Gastrocnemius medialis (tissue), 4 donors: ENCODE results near the gene DYNC2LI1. TPM values are rescaled to one million over a fixed set of nuclear protein-coding genes. Genes with fewer than 3 reads are reported as not detected.

Experiments
- ATAC-seq, 2 donors: fragments of 150-250 bp; one replicate each; pipeline ENCODE4 v1.9.1; 2016
- DNase-seq, 2 donors: peaks; one replicate each; pipeline ENCODE4 v3.0.0-alpha.2; 2019
- H3K27ac ChIP-seq, 4 donors: fragments of 200-600 bp; sonication (generic); 1 replicate in 1 of 4; 2 replicates in 3 of 4; pipeline ENCODE4 v1.5.1; 2016 to 2018; ENCODE audit warnings: mild to moderate bottlenecking in 2 of 4, moderate library complexity in 1 of 4
- H3K27me3 ChIP-seq, 3 donors: fragments of 200-600 bp; sonication (generic) in 2 of 3; 1 replicate in 1 of 3; 2 replicates in 2 of 3; pipeline versions ENCODE4 v1.5.1 to v1.6.0; 2016 to 2019; ENCODE audit warnings: mild to moderate bottlenecking in 1 of 3, moderate library complexity in 1 of 3
- H3K36me3 ChIP-seq, 2 donors: fragments of 200-600 bp; sonication (generic) in 1 of 2; one replicate each; pipeline ENCODE4 v1.5.1; 2017 to 2018
- H3K4me1 ChIP-seq, 2 donors: fragments of 200-600 bp; sonication (generic) in 1 of 2; one replicate each; pipeline ENCODE4 v1.5.1; 2016 to 2017; ENCODE audit warnings: mild to moderate bottlenecking in 2 of 2
- H3K4me3 ChIP-seq, 4 donors: fragments of 200-600 bp; sonication (generic) in 3 of 4; 1 replicate in 1 of 4; 2 replicates in 3 of 4; pipeline ENCODE4 v1.5.1; 2016 to 2019; ENCODE audit warnings: mild to moderate bottlenecking in 2 of 4
- H3K9me3 ChIP-seq, 3 donors: fragments of 200-600 bp; sonication (generic) in 2 of 3; 1 replicate in 1 of 3; 2 replicates in 2 of 3; pipeline ENCODE4 v1.5.1; 2016 to 2019
- POLR2A ChIP-seq, 2 donors: fragments of 450-650 bp; IDR thresholded peaks; one replicate each; pipeline ENCODE4 v1.6.1; 2017; ENCODE audit warnings: antibody characterized with exemption in 2 of 2, mild to moderate bottlenecking in 2 of 2, moderate library complexity in 2 of 2
- in situ Hi-C, 4 donors: fragments of 200-750 bp; cut with MboI; loops; one replicate each; pipeline versions ENCODE4 v1.15.0 to v1.8.0; 2017; ENCODE audit warnings: low sequenced_read_pairs in 4 of 4
- intact Hi-C: fragments of 100-400 bp; cut with DNase I; formaldehyde crosslinking; loops from one replicate; pipeline ENCODE4 v1.15.1; 2023; ENCODE audit warnings: low total_unique reads
- total RNA-seq, 4 donors: library from RNA; depleted of rRNA; stranded (reverse); fragments of >200 nt; gene quantifications; one replicate each; pipeline versions ENCODE4 v1.1.0 to v1.2.3, GENCODE V29; 2016
- TF ChIP-seq, protein P1 (sequence below), 5 experiments: fragments of 450-650 bp in 3 of 5; fragments of 200-600 bp in 2 of 5; sonication (generic) in 2 of 5; IDR thresholded peaks in 4 of 5; conservative IDR thresholded peaks in 1 of 5; 1 replicate in 4 of 5; 2 replicates in 1 of 5; pipeline ENCODE4 v1.5.1; 2016 to 2019; ENCODE audit warnings: antibody characterized with exemption in 5 of 5, mild to moderate bottlenecking in 3 of 5, moderate library complexity in 3 of 5

Gene DYNC2LI1
- total RNA-seq, 4 donors from 2014 or later, result 8.1 to 13.1 (median 10.2) TPM

DNA sequence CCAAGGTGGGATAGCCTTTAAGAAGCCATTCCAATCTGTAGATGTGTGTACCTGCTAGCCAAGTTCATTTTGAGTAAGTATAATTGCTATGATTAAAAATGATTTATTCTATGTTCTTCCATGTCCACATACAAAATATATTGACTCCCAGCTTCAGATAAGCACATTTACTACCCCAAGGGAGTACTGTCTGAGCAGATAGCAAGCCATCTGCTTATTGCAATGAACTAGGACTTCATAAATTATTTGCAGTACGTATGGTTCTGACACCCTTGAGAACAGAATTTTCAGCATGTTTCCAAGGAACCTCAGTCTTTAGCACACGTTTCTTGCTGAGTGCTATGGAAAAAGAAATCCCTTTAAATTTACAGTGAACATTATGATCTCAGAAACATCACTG lies 36.6 kb downstream of the DYNC2LI1 start:
- DNase-seq (no peak), ATAC-seq (no peak)
- H3K4me1 ChIP-seq, result no peaks in the 10 kb centered on the region
- H3K9me3 ChIP-seq, result no peaks in the 10 kb centered on the region
- no peak overlapping the region for H3K4me3 ChIP-seq
- intact Hi-C loops, result no loop called here
- H3K27ac ChIP-seq, result no peak overlapping the region
- TF ChIP-seq, protein P1, sequence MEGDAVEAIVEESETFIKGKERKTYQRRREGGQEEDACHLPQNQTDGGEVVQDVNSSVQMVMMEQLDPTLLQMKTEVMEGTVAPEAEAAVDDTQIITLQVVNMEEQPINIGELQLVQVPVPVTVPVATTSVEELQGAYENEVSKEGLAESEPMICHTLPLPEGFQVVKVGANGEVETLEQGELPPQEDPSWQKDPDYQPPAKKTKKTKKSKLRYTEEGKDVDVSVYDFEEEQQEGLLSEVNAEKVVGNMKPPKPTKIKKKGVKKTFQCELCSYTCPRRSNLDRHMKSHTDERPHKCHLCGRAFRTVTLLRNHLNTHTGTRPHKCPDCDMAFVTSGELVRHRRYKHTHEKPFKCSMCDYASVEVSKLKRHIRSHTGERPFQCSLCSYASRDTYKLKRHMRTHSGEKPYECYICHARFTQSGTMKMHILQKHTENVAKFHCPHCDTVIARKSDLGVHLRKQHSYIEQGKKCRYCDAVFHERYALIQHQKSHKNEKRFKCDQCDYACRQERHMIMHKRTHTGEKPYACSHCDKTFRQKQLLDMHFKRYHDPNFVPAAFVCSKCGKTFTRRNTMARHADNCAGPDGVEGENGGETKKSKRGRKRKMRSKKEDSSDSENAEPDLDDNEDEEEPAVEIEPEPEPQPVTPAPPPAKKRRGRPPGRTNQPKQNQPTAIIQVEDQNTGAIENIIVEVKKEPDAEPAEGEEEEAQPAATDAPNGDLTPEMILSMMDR (IDR thresholded peaks at IDR 0.05 in 4 of 5, conservative IDR thresholded peaks at IDR 0.05 in 1 of 5), result no peak
- no peak for TF ChIP-seq POLR2A (IDR thresholded peaks at IDR 0.05)
- in situ Hi-C loops, result no loop called here
- H3K27me3 ChIP-seq, result no peaks in the 10 kb centered on the region
- peaks cover 0 to 5% of the 10 kb centered on the region in 2 donors for H3K36me3 ChIP-seq

DNA sequence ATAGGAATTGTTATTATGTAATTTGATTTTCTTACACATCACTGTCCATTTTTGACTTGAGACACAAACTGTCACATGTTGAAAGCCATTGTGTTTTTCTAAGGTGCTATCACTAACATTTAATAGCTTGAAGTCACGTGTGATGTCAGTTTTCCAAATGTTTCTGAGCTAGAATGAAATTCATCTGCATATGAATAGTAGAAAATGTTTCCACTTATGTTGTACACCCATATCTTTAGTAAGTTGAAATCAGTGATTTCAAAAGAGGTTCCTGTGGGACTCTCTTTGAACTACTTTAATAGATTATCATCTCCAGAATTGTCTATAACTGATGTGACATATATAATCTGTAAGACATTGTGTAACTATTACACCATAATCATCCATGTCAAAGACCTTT lies 37.0 kb downstream of the DYNC2LI1 start:
- intact Hi-C loops (no loop called here), in situ Hi-C loops (no loop called here)
- no peaks in the 10 kb centered on the region for H3K27me3 ChIP-seq
- H3K36me3 ChIP-seq, result peaks cover 0 to under 1% of the 10 kb centered on the region in 2 donors
- ATAC-seq (no peak), DNase-seq (no peak)
- no peaks in the 10 kb centered on the region for H3K4me1 ChIP-seq
- H3K4me3 ChIP-seq, result no peak overlapping the region
- H3K9me3 ChIP-seq, result no peaks in the 10 kb centered on the region
- no peak for TF ChIP-seq POLR2A (IDR thresholded peaks at IDR 0.05)
- TF ChIP-seq, protein P1 (IDR thresholded peaks at IDR 0.05 in 4 of 5, conservative IDR thresholded peaks at IDR 0.05 in 1 of 5), result no peak
- no peak overlapping the region for H3K27ac ChIP-seq

DNA sequence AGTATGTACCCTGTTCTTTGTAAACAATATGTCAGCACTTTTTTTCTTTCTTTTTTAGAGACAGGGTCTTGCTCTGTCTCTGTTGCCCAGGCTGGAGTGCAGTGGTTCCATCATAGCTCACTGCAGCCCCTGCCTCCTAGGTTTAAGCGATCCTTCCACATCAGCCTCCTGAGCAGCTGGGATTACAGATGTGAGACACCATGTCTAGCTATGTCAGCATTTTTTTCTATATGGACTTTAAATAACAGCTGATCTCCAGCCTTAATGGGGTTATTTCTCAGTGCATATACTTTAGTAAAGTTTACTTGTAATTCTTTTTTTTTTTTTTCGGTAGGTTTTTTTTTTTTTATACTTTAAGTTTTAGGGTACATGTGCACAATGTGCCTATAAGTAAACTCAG lies 38.2 kb downstream of the DYNC2LI1 start:
- no peaks in the 10 kb centered on the region for H3K36me3 ChIP-seq
- ATAC-seq (no peak), DNase-seq (no peak)
- in situ Hi-C loops, result no loop called here
- H3K4me3 ChIP-seq, result no peak overlapping the region
- intact Hi-C loops, result no loop called here
- no peaks in the 10 kb centered on the region for H3K27me3 ChIP-seq
- H3K27ac ChIP-seq, result no peak overlapping the region
- no peaks in the 10 kb centered on the region for H3K9me3 ChIP-seq
- TF ChIP-seq, protein P1 (IDR thresholded peaks at IDR 0.05 in 4 of 5, conservative IDR thresholded peaks at IDR 0.05 in 1 of 5), result no peak
- TF ChIP-seq POLR2A (IDR thresholded peaks at IDR 0.05), result no peak
- H3K4me1 ChIP-seq, result no peaks in the 10 kb centered on the region

DNA sequence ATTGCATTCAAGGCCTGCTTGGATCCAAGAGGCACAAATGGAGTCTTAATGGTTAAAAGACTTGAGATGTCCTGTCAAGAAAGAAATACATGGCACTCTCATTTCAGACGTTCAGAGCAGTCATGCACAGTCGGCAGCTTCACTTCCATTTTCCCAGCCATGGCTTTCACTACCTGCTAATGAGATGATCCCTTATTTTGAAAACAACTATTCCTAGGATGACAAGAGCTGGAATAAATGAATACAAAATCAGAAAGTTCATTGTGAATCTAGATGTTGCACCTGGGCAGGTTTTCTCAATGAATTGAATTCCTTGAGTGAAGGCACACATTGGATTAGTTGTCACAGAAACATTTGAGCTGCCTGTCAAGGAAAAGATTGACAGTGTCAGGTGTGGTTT lies 39.1 kb downstream of the DYNC2LI1 start:
- TF ChIP-seq, protein P1 (IDR thresholded peaks at IDR 0.05 in 4 of 5, conservative IDR thresholded peaks at IDR 0.05 in 1 of 5), result no peak
- TF ChIP-seq POLR2A (IDR thresholded peaks at IDR 0.05), result no peak
- no peak for ATAC-seq
- no peaks in the 10 kb centered on the region for H3K4me1 ChIP-seq
- H3K36me3 ChIP-seq, result no peaks in the 10 kb centered on the region
- no peak overlapping the region for H3K4me3 ChIP-seq
- intact Hi-C loops (no loop called here), in situ Hi-C loops (no loop called here)
- no peak for DNase-seq
- no peaks in the 10 kb centered on the region for H3K27me3 ChIP-seq
- H3K9me3 ChIP-seq, result no peaks in the 10 kb centered on the region
- no peak overlapping the region for H3K27ac ChIP-seq

DNA sequence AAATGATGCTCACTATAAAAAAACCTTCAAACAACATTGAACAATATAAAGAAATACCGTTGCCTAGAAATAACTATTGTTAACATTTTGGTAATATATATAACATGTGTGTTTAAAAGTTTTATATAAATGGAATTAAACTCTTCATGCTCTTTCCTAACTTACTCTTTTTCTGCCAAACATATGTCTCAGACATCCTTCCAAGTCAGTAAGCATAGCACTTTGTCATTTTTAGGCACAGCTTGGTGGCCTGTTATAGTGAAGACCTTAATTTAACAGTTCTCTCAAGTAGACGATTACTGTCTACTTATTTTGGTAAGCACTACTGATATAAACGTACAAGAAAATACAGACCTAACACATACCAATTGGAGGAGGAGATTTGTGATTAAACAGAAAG lies 40.9 kb downstream of the DYNC2LI1 start:
- H3K4me3 ChIP-seq, result no peak overlapping the region
- DNase-seq (no peak), ATAC-seq (no peak)
- no peak overlapping the region for H3K27ac ChIP-seq
- intact Hi-C loops, result no loop called here
- no peaks in the 10 kb centered on the region for H3K9me3 ChIP-seq
- H3K27me3 ChIP-seq, result no peaks in the 10 kb centered on the region
- no peaks in the 10 kb centered on the region for H3K36me3 ChIP-seq
- no peaks in the 10 kb centered on the region for H3K4me1 ChIP-seq
- no peak for TF ChIP-seq POLR2A (IDR thresholded peaks at IDR 0.05)
- TF ChIP-seq, protein P1 (IDR thresholded peaks at IDR 0.05 in 4 of 5, conservative IDR thresholded peaks at IDR 0.05 in 1 of 5), result no peak
- in situ Hi-C loops, result no loop called here
